K562 (cell line): ENCODE data around the gene BORA. TPM values are rescaled to one million over a fixed set of nuclear protein-coding genes. Genes with fewer than 3 reads are reported as not detected.
A peak's percentile ranks its signal among the peaks of the same experiment; 100 is the strongest.

Source experiments
- ARNT ChIP-seq, 2 experiments: fragments of 450-650 bp; IDR thresholded peaks; 2 replicates each; pipeline ENCODE4 v1.6.1; 2016; ENCODE audit warnings: mild to moderate bottlenecking in 1 of 2
- CAMTA2 ChIP-seq: fragments of 250-450 bp; sonication (Bioruptor Pico); conservative IDR thresholded peaks from 2 replicates; pipeline ENCODE4 v1.5.1; 2022
- CTBP1 ChIP-seq: fragments of 450-650 bp; IDR thresholded peaks from 2 replicates; pipeline ENCODE4 v1.6.1; 2016; ENCODE audit warnings: borderline replicate concordance
- JUND ChIP-seq, 2 experiments: IDR thresholded peaks; 2 replicates in 1 of 2; 3 replicates in 1 of 2; pipeline ENCODE4 v1.6.1; 2011; ENCODE audit warnings: borderline replicate concordance in 2 of 2, low read depth in 2 of 2, low read length in 2 of 2, improper control_type of control experiment in 1 of 2, missing biosample characterization in 1 of 2, missing genetic modification characterization in 1 of 2, missing genetic modification reagents in 1 of 2
- KLF13 ChIP-seq: fragments of 450-650 bp; IDR thresholded peaks from 2 replicates; pipeline ENCODE4 v1.6.1; 2016; ENCODE audit warnings: missing genetic modification characterization, low read depth, mild to moderate bottlenecking, missing compliant biosample characterization, moderate library complexity, borderline replicate concordance
- MECOM ChIP-seq: fragments of 250-450 bp; sonication (Bioruptor Pico); IDR thresholded peaks from 2 replicates; pipeline ENCODE4 v1.8.0; 2022; ENCODE audit warnings: inconsistent platforms
- NELFE ChIP-seq: IDR thresholded peaks from 2 replicates; pipeline ENCODE4 v1.6.1; 2011; ENCODE audit warnings: mild to moderate bottlenecking; ENCODE audit not compliant: insufficient read depth, insufficient read length
- NFIC ChIP-seq: fragments of 450-650 bp; IDR thresholded peaks from 2 replicates; pipeline ENCODE4 v1.6.1; 2017; ENCODE audit warnings: mild to moderate bottlenecking, inconsistent platforms
- NR2F6 ChIP-seq: fragments of 450-650 bp; formaldehyde crosslinking; IDR thresholded peaks from 2 replicates; pipeline ENCODE4 v1.4.0; 2020; ENCODE audit warnings: mild to moderate bottlenecking
- PATZ1 ChIP-seq: fragments of 250-450 bp; sonication (Bioruptor Pico); IDR thresholded peaks from 2 replicates; pipeline ENCODE4 v1.5.0; 2020; ENCODE audit warnings: mild to moderate bottlenecking, borderline replicate concordance
- TAF15 ChIP-seq: fragments of 200-400 bp; formaldehyde crosslinking; IDR thresholded peaks from 2 replicates; pipeline ENCODE4 v1.6.1; 2017; ENCODE audit warnings: mild to moderate bottlenecking, low read depth, low read length, moderate library complexity
- USF2 ChIP-seq: sonication (generic); formaldehyde crosslinking; IDR thresholded peaks from 2 replicates; pipeline ENCODE4 v1.5.0; 2020; ENCODE audit warnings: missing genetic modification reagents
- ZNF239 ChIP-seq: fragments of 250-450 bp; sonication (Bioruptor Pico); IDR thresholded peaks from 2 replicates; pipeline ENCODE4 v1.4.0; 2020; ENCODE audit warnings: mild to moderate bottlenecking
- ZNF280B ChIP-seq: fragments of 250-450 bp; sonication (Bioruptor Pico); IDR thresholded peaks from 2 replicates; pipeline ENCODE4 v1.5.1; 2021; ENCODE audit warnings: mild to moderate bottlenecking
- polyA plus RNA-seq, 8 experiments: library from polyadenylated mRNA; depleted of rRNA in 4 of 8; stranded (reverse) in 5 of 8; unstranded in 3 of 8; fragments of >200 nt; fragmentation: Nextera tagmentation in 2 of 8; fragmentation: Illumina TruSeq in 1 of 8; extraction: Ambion mirVana in 2 of 8; extraction: Trizol in 1 of 8; gene quantifications; 2 replicates each; pipeline versions ENCODE4 v1.2.1 to v1.2.3, GENCODE V29; 2011 to 2014; ENCODE audit warnings: inconsistent platforms in 1 of 8, missing spikeins in 1 of 8
- total RNA-seq, 7 experiments: library from RNA; depleted of rRNA in 6 of 7; stranded (reverse); fragments of >200 nt in 6 of 7; fragmentation: Illumina TruSeq in 2 of 7; extraction: Trizol in 2 of 7; gene quantifications; 2 replicates each; pipeline versions ENCODE4 v1.2.1 to v1.2.3, GENCODE V29; 2011 to 2021; ENCODE audit warnings: low replicate concordance in 1 of 7
- TF ChIP-seq, protein P1 (sequence below): sonication (generic); formaldehyde crosslinking; IDR thresholded peaks from 2 replicates; pipeline ENCODE4 v1.8.0; 2022; ENCODE audit warnings: missing genetic modification reagents, mild to moderate bottlenecking, borderline replicate concordance
- TF ChIP-seq, protein P2 (sequence below): fragments of 450-650 bp; IDR thresholded peaks from one replicate; pipeline ENCODE4 v1.6.1; 2018; ENCODE audit warnings: mild to moderate bottlenecking, moderate library complexity; ENCODE audit not compliant: partially characterized antibody
- TF ChIP-seq, protein P3 (sequence below): sonication (generic); formaldehyde crosslinking; IDR thresholded peaks from 2 replicates; pipeline ENCODE4 v1.8.0; 2022; ENCODE audit warnings: mild to moderate bottlenecking, low read depth, missing genetic modification reagents

BORA gene
- total and polyA plus RNA-seq, 9 of the 15 experiments (the other 6 are each of a cell fraction or from before 2014, with no cell fraction given): 12.4 to 21.5 (median 18.2) TPM

- TF ChIP-seq, protein P1, sequence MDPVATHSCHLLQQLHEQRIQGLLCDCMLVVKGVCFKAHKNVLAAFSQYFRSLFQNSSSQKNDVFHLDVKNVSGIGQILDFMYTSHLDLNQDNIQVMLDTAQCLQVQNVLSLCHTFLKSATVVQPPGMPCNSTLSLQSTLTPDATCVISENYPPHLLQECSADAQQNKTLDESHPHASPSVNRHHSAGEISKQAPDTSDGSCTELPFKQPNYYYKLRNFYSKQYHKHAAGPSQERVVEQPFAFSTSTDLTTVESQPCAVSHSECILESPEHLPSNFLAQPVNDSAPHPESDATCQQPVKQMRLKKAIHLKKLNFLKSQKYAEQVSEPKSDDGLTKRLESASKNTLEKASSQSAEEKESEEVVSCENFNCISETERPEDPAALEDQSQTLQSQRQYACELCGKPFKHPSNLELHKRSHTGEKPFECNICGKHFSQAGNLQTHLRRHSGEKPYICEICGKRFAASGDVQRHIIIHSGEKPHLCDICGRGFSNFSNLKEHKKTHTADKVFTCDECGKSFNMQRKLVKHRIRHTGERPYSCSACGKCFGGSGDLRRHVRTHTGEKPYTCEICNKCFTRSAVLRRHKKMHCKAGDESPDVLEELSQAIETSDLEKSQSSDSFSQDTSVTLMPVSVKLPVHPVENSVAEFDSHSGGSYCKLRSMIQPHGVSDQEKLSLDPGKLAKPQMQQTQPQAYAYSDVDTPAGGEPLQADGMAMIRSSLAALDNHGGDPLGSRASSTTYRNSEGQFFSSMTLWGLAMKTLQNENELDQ: no peak
- TF ChIP-seq JUND (IDR thresholded peaks at IDR 0.05; ENCODE audit: borderline replicate concordance, low read depth, low read length): 0 out of 2 replicates have a peak, but pooled peaks have one; percentile 12
- no peak for TF ChIP-seq JUND (tag; IDR thresholded peaks at IDR 0.05; ENCODE audit: borderline replicate concordance, low read depth, low read length)
- TF ChIP-seq ARNT (IDR thresholded peaks at IDR 0.05): no peak
- TF ChIP-seq KLF13: no peak
- TF ChIP-seq CAMTA2 (CRISPR knock-in tag): no peak
- 0 out of 2 replicates have a peak, but pooled peaks have one; percentile 16 for TF ChIP-seq USF2 (CRISPR knock-in tag)
- no peak for TF ChIP-seq PATZ1
- no peak for TF ChIP-seq MECOM (CRISPR knock-in tag)
- TF ChIP-seq NELFE: no peak
- TF ChIP-seq, protein P2, sequence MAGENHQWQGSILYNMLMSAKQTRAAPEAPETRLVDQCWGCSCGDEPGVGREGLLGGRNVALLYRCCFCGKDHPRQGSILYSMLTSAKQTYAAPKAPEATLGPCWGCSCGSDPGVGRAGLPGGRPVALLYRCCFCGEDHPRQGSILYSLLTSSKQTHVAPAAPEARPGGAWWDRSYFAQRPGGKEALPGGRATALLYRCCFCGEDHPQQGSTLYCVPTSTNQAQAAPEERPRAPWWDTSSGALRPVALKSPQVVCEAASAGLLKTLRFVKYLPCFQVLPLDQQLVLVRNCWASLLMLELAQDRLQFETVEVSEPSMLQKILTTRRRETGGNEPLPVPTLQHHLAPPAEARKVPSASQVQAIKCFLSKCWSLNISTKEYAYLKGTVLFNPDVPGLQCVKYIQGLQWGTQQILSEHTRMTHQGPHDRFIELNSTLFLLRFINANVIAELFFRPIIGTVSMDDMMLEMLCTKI: no peak
- peak; percentile 52 for TF ChIP-seq CTBP1
- TF ChIP-seq, protein P3, sequence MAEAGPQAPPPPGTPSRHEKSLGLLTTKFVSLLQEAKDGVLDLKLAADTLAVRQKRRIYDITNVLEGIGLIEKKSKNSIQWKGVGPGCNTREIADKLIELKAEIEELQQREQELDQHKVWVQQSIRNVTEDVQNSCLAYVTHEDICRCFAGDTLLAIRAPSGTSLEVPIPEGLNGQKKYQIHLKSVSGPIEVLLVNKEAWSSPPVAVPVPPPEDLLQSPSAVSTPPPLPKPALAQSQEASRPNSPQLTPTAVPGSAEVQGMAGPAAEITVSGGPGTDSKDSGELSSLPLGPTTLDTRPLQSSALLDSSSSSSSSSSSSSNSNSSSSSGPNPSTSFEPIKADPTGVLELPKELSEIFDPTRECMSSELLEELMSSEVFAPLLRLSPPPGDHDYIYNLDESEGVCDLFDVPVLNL (CRISPR knock-in tag): peak; percentile 98
- TF ChIP-seq NFIC: no peak
- no peak for TF ChIP-seq NR2F6 (CRISPR knock-in tag)
- no peak for TF ChIP-seq ZNF280B (CRISPR knock-in tag)
- TF ChIP-seq TAF15: no peak
- TF ChIP-seq ZNF239 (CRISPR knock-in tag): no peak
These were observed at the start of gene BORA, which contains the start of gene MZT1 (continued) for GRCh38 chr13:72727417-72728289.
